ENCODE measurements around the gene RASD2.

Gene RASD2

GRCh38 chr22:35560824-35561223 is 20.2 kb downstream of the RASD2 start:
- no peak for DNase-seq

GRCh38 chr22:35561796-35562526 is 21.3 kb downstream of the RASD2 start:
- peak; percentile 85 for DNase-seq

- DNase-seq = no peak
These were observed 22.6 kb downstream of the RASD2 start for GRCh38 chr22:35563211-35563610.

- peak; percentile 81 for DNase-seq
These were observed 24.6 kb downstream of the RASD2 start for GRCh38 chr22:35564975-35565867.

GRCh38 chr22:35567351-35568141 is 26.9 kb downstream of the RASD2 start:
- no peak for DNase-seq

- peak; percentile 45 for DNase-seq
These were observed 28.4 kb downstream of the RASD2 start for GRCh38 chr22:35568751-35569739.

GRCh38 chr22:35569916-35570315 is 29.3 kb downstream of the RASD2 start:
- no peak for DNase-seq

- no peak for DNase-seq
These were observed 30.1 kb downstream of the RASD2 start for GRCh38 chr22:35570686-35571194.

GRCh38 chr22:35572556-35572955 is 31.9 kb downstream of the RASD2 start:
- no peak for DNase-seq

GRCh38 chr22:35575116-35575748 is 34.6 kb downstream of the RASD2 start:
- no peak for DNase-seq

GRCh38 chr22:35576671-35577070 is 36.0 kb downstream of the RASD2 start:
- DNase-seq = no peak

GRCh38 chr22:35577799-35578659 is 37.4 kb downstream of the RASD2 start:
- no peak for DNase-seq

- no peak for DNase-seq
These were observed 38.4 kb downstream of the RASD2 start for GRCh38 chr22:35578836-35579575.

GRCh38 chr22:35580351-35581022 is 39.9 kb downstream of the RASD2 start:
- DNase-seq = no peak

GRCh38 chr22:35581023-35581413 is 40.4 kb downstream of the RASD2 start:
- DNase-seq = no peak

GRCh38 chr22:35582218-35582860 is 41.7 kb downstream of the RASD2 start:
- no peak for DNase-seq

- DNase-seq = peak; percentile 45
These were observed 42.4 kb downstream of the RASD2 start for GRCh38 chr22:35582861-35583670.

Measured in fibroblast of skin of back (primary cell).